Natural killer cell treated with Interleukin-12 subunit alpha and Interleukin-12 subunit beta and Interleukin-15 and Interleukin-18, amount 100 ng/mL, for 72 hours (primary cell): ENCODE results near the gene GNAL. TPM values are rescaled to one million over a fixed set of nuclear protein-coding genes. Genes with fewer than 3 reads are reported as not detected.
"Not testable (repeated sequence)": the region's sequence is repeated elsewhere in the genome, so short reads cannot be mapped to it uniquely, and the experiment has no call there.

Source experiments
- ATAC-seq, 2 donors: fragments of 150-1000 bp; cut with Tn5 transposase in 1 of 2; sonication (Bioruptor Pico), chemical (Tn5 transposase) in 1 of 2; 2 replicates each; pipeline ENCODE4 v1.10.0; 2021
- DNase-seq: peaks from one replicate; pipeline ENCODE4 v3.0.0; 2022; ENCODE audit warnings: low spot score
- H3K27ac Mint-ChIP-seq, 2 donors: 1 replicate in 1 of 2; 2 replicates in 1 of 2; pipeline ENCODE4 v1.8.0; 2022; ENCODE audit warnings: mixed read lengths in 2 of 2, mild to moderate bottlenecking in 1 of 2, moderate library complexity in 1 of 2
- H3K27me3 Mint-ChIP-seq, 2 donors: 1 replicate in 1 of 2; 2 replicates in 1 of 2; pipeline ENCODE4 v1.8.0; 2022; ENCODE audit warnings: mixed read lengths in 2 of 2
- H3K36me3 Mint-ChIP-seq: one replicate; pipeline ENCODE4 v1.8.0; 2022; ENCODE audit warnings: mixed read lengths
- H3K4me1 Mint-ChIP-seq, 2 donors: 1 replicate in 1 of 2; 2 replicates in 1 of 2; pipeline ENCODE4 v1.8.0; 2022; ENCODE audit warnings: low read depth in 2 of 2, mixed read lengths in 2 of 2, mild to moderate bottlenecking in 1 of 2
- H3K4me3 Mint-ChIP-seq: one replicate; pipeline ENCODE4 v1.8.0; 2022; ENCODE audit warnings: mixed read lengths
- H3K9me3 Mint-ChIP-seq: 2 replicates; pipeline ENCODE4 v1.8.0; 2022; ENCODE audit warnings: mixed read lengths
- total RNA-seq, 2 donors: library from RNA; stranded (reverse); gene quantifications; one replicate each; pipeline ENCODE4 v1.2.3, GENCODE V29; 2022

Gene GNAL
- total RNA-seq, result 1 to 10 TPM; 1.2 TPM

DNA sequence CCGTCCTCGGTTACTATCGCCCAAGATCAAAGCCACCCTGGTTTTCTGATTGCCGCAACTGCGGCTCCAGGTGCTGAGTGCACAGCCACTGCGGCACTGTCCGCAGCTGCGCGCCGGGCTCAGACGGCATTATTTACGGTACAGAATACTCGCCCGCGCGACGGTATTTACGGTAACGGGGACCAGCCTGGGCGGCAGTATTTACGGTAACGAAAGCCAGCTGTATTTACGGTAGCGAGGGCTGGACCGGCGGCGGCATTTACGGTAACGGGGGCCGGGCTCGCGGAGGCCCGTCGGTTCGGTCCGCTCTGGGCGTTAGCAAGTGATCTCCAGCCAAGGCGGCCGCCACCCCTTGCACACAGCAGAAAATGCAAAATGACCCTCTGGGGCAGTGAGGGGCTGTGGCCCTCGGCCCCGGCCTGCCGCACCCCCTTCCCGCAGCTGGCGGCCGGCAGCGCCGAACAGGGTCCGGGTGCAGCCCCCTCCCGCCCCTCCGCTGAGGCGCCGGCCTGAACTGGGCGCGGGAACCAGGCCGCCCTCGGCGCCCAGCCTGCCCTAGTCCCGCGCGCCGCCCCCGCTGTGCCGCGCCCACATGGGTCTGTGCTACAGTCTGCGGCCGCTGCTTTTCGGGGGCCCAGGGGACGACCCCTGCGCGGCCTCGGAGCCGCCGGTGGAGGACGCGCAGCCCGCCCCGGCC lies at the start of gene GNAL:
TSS of gene GNAL (plus strand) at position 293 of the 697 bp plus-strand sequence. CDS start at position 593, 300 bp downstream.
- peak within 1 kb of the TSS; percentile 56 for H3K4me3 Mint-ChIP-seq
- H3K9me3 Mint-ChIP-seq, result no peaks in the 10 kb centered on the region
- peaks cover 7 to 8% of the 10 kb centered on the region in 2 donors for H3K4me1 Mint-ChIP-seq
- ATAC-seq, result peak; percentile 86 to 91
- H3K27me3 Mint-ChIP-seq, result peaks cover 33 to 46% of the 10 kb centered on the region in 2 donors
- peak; percentile 66 for DNase-seq
- no peak within 1 kb of the TSS for H3K27ac Mint-ChIP-seq
- H3K36me3 Mint-ChIP-seq, result peaks cover 12% of the 10 kb centered on the region

DNA sequence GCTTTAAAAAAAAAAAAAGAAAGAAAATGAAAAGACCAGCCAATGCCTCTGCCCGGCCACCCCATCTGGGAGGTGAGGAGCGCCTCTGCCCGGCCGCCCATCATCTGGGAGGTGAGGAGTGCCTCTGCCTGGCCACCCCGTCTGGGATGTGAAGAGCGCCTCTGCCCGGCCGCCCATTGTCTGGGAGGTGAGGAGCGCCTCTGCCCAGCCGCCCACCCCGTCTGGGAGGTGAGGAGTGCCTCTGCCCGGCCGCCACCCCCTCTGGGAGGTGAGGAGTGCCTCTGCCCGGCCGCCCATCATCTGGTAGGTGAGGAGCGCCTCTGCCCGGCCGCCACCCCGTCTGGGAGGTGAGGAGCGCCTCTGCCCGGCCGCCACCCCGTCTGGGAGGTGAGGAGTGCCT lies 41.8 kb upstream of the GNAL start:
- not testable (repeated sequence) for H3K27ac Mint-ChIP-seq, H3K9me3 Mint-ChIP-seq, H3K27me3 Mint-ChIP-seq, DNase-seq, H3K4me1 Mint-ChIP-seq, H3K36me3 Mint-ChIP-seq, H3K4me3 Mint-ChIP-seq, ATAC-seq

DNA sequence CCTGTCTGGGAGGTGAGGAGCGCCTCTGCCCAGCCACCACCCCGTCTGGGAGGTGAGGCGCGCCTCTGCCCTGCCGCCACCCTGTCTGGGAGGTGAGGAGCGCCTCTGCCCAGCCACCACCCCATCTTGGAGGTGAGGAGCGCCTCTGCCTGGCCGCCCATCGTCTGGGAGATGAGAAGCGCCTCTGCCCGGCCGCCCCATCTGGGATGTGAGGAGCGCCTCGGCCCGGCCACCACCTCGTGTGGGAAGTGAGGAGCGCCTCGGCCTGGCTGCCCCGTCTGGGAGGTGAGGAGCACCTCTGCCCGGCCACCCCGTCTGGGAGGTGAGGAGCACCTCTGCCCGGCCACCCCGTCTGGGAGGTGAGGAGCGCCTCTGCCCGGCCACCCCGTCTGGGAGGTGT lies 41.3 kb upstream of the GNAL start:
- not testable (repeated sequence) for H3K27ac Mint-ChIP-seq, DNase-seq, H3K9me3 Mint-ChIP-seq, H3K4me1 Mint-ChIP-seq, H3K36me3 Mint-ChIP-seq, ATAC-seq, H3K27me3 Mint-ChIP-seq, H3K4me3 Mint-ChIP-seq

DNA sequence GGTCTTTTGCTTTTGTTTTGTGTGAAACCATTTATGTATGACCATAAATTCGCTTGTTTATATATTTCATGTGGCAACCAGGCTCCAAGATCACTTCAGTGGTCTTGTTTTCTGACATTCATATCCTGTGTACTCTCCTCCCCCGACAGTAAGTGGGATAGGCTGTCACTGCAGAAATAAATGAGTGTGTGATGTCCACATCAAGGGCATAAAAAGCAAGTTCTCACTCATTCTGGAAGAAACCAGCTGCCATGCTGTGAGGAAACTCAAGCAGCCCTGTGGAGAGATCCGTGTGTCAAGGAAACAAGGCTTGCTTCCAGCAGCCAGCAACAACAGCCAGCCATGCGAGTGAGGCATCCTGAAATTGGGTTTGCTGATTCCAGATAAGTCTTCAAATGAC lies 39.2 kb upstream of the GNAL start:
- Mint-ChIP-seq H3K4me1 (no peaks in the 10 kb centered on the region), H3K27ac (no peak overlapping the region), H3K36me3 (no peaks in the 10 kb centered on the region), H3K27me3 (peaks cover 16 to 17% of the 10 kb centered on the region in 2 donors), H3K4me3 (no peak overlapping the region), H3K9me3 (no peaks in the 10 kb centered on the region)
- ATAC-seq (no peak), DNase-seq (no peak)

DNA sequence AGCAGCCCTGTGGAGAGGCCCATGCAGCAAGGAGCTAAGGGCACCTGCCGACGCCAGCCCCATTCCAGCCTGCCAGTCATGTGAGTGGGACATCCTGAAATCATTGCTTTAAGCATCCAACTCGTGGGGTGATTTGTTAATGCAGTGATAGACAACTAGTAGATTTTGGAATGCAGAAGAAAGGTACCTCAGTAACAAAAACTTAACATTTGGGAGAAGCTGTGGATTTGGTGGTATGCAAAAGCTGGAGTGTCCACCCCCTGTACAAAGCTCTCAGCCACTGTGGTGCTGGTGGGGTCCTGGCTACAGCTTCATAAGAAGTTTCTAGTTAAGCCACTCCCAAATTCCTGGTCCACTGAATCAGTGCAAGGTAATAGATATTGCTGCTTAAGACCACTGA lies 37.2 kb upstream of the GNAL start:
- DNase-seq, result no peak
- Mint-ChIP-seq H3K27ac (no peak overlapping the region), H3K27me3 (peaks cover 23 to 25% of the 10 kb centered on the region in 2 donors), H3K36me3 (no peaks in the 10 kb centered on the region), H3K4me3 (no peak overlapping the region), H3K9me3 (no peaks in the 10 kb centered on the region), H3K4me1 (no peaks in the 10 kb centered on the region)
- no peak for ATAC-seq

DNA sequence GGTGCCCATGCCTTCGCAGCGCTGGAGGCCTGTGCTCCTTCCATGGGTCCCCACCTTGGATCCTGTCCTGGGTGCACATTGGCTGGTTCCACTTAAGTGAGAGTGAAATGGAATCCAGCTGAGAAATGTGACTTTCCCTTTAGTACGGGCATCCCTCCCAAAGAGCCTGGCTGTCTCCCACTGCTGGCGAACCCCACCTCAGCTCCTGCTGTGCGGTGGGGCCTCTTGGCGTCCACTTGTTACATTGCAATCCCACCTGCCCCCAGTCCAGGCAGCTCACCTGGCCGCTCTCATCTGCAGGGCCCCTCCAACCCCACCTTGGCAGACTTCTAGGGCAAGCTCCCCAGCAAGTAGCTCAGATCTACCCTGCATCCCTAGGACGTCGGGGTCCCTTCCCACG lies 35.5 kb upstream of the GNAL start:
- DNase-seq, result no peak

DNA sequence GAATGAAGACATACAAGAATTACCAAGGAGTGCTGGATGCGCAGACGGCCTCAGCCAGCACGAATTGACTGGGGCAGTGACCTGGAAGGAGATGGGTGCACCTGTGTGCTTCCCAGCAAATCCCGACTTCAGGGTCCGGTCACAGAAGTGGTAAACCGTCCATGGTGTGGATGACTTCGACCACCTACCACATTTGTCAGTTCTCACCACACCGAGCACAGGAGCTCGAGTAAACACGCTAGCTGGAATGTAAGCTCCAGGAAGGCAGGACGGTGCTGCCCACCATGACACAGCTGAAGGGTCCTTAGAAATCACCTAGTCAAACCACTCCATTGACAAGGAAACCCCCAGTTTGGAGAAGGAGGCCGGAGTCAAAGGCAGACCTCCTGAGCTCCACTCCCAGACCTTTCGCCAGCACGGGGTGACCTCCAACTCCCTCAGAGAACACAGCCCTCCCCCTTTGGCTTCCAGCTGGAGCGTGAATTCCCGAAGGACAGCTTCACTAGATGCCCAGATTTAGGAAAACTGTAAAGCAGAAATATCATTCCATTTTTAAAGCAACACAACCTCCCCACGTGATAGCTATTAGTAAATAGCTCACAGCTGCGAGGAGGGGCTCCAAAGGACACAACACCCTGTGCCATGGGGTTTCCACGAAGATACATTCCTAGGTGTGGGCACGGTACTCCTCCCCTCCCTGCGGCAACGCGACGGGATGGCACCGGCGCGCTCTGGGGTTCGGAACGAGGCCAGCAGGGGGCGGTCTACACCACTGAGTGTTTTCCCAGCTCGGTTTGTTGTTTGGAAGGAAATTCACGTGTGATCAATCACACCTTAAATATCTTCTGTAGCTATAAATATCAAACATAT lies 34.1 kb upstream of the GNAL start:
- Mint-ChIP-seq H3K36me3 (no peaks in the 10 kb centered on the region), H3K4me1 (no peaks in the 10 kb centered on the region), H3K27me3 (peaks cover 34 to 42% of the 10 kb centered on the region in 2 donors), H3K27ac (no peak overlapping the region), H3K4me3 (no peak overlapping the region), H3K9me3 (no peaks in the 10 kb centered on the region)
- ATAC-seq (peak in 1 of 2 donors; percentile 59), DNase-seq (no peak)

More for the DNA sequence above, 35.5 kb upstream of the GNAL start:
- Mint-ChIP-seq H3K27me3 (peaks cover 34 to 37% of the 10 kb centered on the region in 2 donors), H3K4me3 (no peak overlapping the region), H3K4me1 (no peaks in the 10 kb centered on the region), H3K27ac (no peak overlapping the region), H3K36me3 (no peaks in the 10 kb centered on the region), H3K9me3 (no peaks in the 10 kb centered on the region)
- peak in 1 of 2 donors; percentile 43 for ATAC-seq

DNA sequence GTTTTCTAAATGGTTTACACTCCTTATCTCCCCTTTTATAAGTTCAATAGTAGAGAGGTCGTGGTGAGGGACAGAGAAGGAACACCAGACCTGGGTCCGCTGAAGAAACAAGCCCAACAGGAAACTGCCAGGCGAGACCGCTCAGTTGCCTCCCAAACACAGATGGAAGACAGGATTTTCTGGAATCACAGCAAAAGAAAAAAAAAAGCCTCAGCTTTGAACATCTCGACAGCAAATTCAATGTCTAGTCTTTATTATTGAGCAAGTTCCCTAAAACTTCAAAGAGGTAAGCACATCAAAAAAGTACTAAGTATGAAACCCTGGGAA lies 33.5 kb upstream of the GNAL start:
- H3K27ac Mint-ChIP-seq, result no peak overlapping the region
- no peak for DNase-seq
- H3K27me3 Mint-ChIP-seq, result peaks cover 34 to 42% of the 10 kb centered on the region in 2 donors
- ATAC-seq, result no peak
- no peaks in the 10 kb centered on the region for H3K36me3 Mint-ChIP-seq
- no peaks in the 10 kb centered on the region for H3K4me1 Mint-ChIP-seq
- H3K9me3 Mint-ChIP-seq, result no peaks in the 10 kb centered on the region
- H3K4me3 Mint-ChIP-seq, result no peak overlapping the region

DNA sequence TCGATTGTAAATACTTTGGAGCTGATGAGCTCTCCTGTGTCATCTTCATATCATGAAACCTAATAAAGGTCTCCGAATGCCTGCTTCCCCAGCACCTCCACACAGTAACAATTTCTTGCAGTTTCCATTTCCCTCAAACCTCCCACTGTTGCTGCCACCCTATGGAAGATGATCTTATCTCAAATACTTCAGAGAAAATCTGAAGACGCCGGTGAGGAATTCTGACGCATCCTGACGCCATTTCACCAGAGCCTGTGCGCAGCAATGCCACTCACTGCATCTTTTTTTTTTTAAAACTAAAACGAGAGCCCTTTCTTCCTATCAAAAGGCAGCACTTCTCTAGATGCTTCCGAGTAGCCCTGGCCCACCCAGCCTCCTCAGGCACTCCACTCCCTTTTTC lies 31.9 kb upstream of the GNAL start:
- Mint-ChIP-seq H3K9me3 (no peaks in the 10 kb centered on the region), H3K4me1 (no peaks in the 10 kb centered on the region), H3K36me3 (no peaks in the 10 kb centered on the region), H3K27ac (no peak overlapping the region), H3K4me3 (no peak overlapping the region), H3K27me3 (peaks cover 30 to 36% of the 10 kb centered on the region in 2 donors)
- ATAC-seq (no peak), DNase-seq (no peak)

DNA sequence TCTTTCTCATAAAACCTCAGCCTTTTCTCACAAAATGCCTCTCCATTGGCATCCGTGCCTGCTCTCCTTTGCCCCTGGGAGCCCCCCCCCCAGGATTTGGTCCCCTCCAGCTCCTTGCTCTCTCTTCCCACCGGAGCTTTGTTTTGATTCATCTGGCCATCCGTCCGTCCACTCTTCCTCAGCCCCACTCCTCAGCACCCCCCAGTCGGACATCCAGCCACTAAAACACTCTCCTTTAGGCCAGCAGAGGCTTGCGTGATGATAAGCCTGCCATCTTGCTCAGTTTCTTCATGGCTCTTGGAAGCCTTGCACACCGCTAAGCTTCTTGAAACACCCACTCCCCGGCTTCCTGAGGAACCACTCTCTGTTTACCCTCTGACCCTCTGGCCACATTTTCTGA lies 31.5 kb upstream of the GNAL start:
- ATAC-seq, result no peak
- no peak overlapping the region for H3K27ac Mint-ChIP-seq
- no peak overlapping the region for H3K4me3 Mint-ChIP-seq

DNA sequence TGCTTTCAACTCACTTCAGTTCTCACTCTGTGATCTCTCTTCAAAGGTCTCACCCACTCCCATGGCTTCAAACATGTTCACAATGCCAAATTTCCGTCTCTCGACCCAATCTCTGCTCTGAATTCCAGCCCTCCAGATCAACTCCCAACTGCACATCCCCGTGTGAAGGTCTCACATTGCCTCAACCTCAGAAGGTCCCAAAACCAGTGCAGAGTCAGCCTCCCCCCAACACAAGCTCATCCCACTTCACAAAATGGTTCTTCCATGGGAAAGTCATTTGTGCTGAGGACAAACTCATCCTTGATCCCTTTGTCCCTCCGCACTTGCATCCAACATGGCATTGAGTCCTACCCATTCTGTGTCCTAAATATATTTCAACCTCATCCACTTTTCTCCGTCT lies 31.0 kb upstream of the GNAL start:
- DNase-seq (no peak), ATAC-seq (no peak)
- no peaks in the 10 kb centered on the region for H3K9me3 Mint-ChIP-seq
- no peaks in the 10 kb centered on the region for H3K36me3 Mint-ChIP-seq
- H3K4me1 Mint-ChIP-seq, result no peaks in the 10 kb centered on the region
- H3K27me3 Mint-ChIP-seq, result peaks cover 30 to 35% of the 10 kb centered on the region in 2 donors
- H3K27ac Mint-ChIP-seq, result no peak overlapping the region
- H3K4me3 Mint-ChIP-seq, result no peak overlapping the region

More for the DNA sequence above, 31.5 kb upstream of the GNAL start:
- Mint-ChIP-seq H3K36me3 (no peaks in the 10 kb centered on the region), H3K27me3 (peaks cover 30 to 35% of the 10 kb centered on the region in 2 donors), H3K9me3 (no peaks in the 10 kb centered on the region), H3K4me1 (no peaks in the 10 kb centered on the region)
- no peak for DNase-seq

DNA sequence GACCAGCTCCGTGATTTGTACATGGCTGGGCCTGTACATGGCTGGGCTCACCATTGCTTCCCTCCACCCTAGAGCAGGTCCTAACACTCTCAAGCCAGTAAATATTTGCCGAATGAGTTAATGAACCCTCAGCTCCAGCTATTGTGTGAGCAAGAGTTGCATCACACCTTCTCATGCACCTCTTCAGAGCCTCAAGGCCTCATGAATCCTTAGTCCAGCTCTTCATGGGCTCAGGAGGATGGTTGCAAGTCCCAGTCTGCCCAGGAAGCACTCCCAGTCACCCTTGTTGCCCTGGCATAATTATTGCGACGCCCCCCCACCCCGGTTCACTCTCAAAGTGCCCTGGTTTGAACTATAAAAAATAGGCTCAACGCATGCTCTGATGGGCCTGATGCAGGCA lies 30.1 kb upstream of the GNAL start:
- Mint-ChIP-seq H3K9me3 (no peaks in the 10 kb centered on the region), H3K36me3 (no peaks in the 10 kb centered on the region), H3K27ac (no peak overlapping the region), H3K27me3 (peaks cover 26 to 31% of the 10 kb centered on the region in 2 donors), H3K4me1 (no peaks in the 10 kb centered on the region), H3K4me3 (no peak overlapping the region)
- no peak for ATAC-seq
- no peak for DNase-seq

DNA sequence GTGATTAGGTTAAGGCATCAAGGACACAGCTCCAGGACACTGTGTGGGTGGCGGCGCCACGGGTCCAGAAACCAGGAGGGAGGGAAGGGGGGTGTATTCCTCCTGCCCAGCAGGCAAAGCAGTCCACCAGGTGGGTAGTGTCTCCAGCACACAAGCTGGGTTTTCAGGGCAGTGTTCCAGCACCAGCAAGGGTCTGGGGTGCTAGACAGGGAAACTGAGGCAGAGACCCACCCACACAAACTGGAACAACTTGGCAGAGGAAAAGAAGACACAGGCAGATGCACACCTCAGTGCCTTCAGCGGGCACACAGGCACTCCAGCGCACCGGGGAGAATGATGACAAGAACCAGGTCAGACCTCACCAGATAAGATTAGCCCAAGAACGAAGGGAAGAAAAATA lies 28.4 kb upstream of the GNAL start:
- DNase-seq, result no peak
- Mint-ChIP-seq H3K4me3 (no peak overlapping the region), H3K27ac (no peak overlapping the region), H3K4me1 (no peaks in the 10 kb centered on the region), H3K27me3 (peaks cover 13 to 25% of the 10 kb centered on the region in 2 donors), H3K36me3 (no peaks in the 10 kb centered on the region), H3K9me3 (no peaks in the 10 kb centered on the region)
- no peak for ATAC-seq

DNA sequence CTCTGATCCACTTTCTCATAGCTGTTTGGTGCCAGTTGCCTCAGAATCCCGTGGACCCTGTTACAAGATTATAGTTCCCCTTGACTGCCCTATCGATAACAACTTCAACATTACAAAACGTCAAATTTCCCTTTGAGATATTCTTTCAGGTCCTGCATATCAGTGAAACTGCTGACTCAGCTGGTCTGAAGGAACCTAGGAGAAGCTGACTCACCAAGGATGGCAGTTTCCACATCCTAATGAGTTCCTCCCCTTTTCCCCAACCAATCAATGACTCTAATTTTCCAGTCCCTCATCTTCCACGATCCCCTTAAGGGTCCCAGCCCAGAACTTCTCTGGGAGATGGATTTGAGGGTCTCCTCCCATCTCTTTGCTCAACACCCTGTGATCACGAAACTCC lies 27.6 kb upstream of the GNAL start:
- DNase-seq, result no peak
- Mint-ChIP-seq H3K27me3 (peaks cover 11 to 24% of the 10 kb centered on the region in 2 donors), H3K36me3 (no peaks in the 10 kb centered on the region), H3K4me1 (no peaks in the 10 kb centered on the region), H3K9me3 (no peaks in the 10 kb centered on the region), H3K27ac (no peak overlapping the region), H3K4me3 (no peak overlapping the region)
- no peak for ATAC-seq
